Uterus (tissue), 2 donors: ENCODE measurements around the gene ANKK1.

Experiments
- CTCF ChIP-seq, 4 experiments: fragments of 200-600 bp in 2 of 4; fragments of 450-650 bp in 2 of 4; sonication (generic) in 2 of 4; IDR thresholded peaks; one replicate each; pipeline ENCODE4 v1.5.1; 2016 to 2019; ENCODE audit warnings: antibody characterized with exemption in 4 of 4, mild to moderate bottlenecking in 2 of 4, moderate library complexity in 1 of 4
- POLR2A ChIP-seq, 2 donors: fragments of 450-650 bp; IDR thresholded peaks; one replicate each; pipeline ENCODE4 v1.6.1; 2016; ENCODE audit warnings: antibody characterized with exemption in 2 of 2, mild to moderate bottlenecking in 1 of 2, moderate library complexity in 1 of 2

GRCh38 chr11:113419454-113420003 lies 31.9 kb downstream of the ANKK1 start:
- no peak for TF ChIP-seq CTCF (IDR thresholded peaks at IDR 0.05)
- no peak for TF ChIP-seq POLR2A (IDR thresholded peaks at IDR 0.05)
